ENCODE data around the gene RBM26. TPM values are rescaled to one million over a fixed set of nuclear protein-coding genes. Genes with fewer than 3 reads are reported as not detected.

RBM26 gene
- total RNA-seq, 1 experiment from 2014 or later, result 70.5 TPM

DNA sequence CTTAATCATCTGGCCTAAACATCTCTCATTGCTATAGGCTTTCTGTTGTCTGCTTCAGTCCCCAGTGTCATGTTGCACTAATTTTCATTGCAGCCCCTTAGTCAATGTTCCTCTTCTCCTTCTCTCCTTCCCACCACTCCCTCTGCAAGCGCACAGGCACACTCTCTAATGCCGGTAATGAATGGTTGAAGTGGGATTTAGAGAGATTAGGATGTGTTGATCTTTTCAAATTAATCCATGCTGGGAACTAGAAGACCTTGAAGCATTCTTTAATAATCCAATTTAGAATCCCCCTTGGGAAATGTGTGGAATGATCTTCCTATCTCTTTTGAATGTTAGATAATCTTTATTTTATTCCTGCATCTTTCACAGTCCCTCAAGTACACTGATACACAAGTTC, 41.7 kb upstream of the RBM26 start:
- no peak overlapping the region for H2AK5ac ChIP-seq (ENCODE audit: insufficient read length, low read length)
- H2BK12ac ChIP-seq (ENCODE audit: insufficient read length, low read depth, low read length), result no peak overlapping the region
- H3K9me3 Mint-ChIP-seq, result no peaks in the 10 kb centered on the region
- no CpG with 5 or more reads among the region's 2 CpGs for WGBS (ENCODE audit: extremely low coverage, insufficient read length, low lambda C conversion rate)
- H3K56ac ChIP-seq (ENCODE audit: insufficient read length, low read depth, low read length), result no peak overlapping the region
- H3K27me3 ChIP-seq (ENCODE audit: insufficient read depth, low read length), result no peaks in the 10 kb centered on the region
- H4K8ac ChIP-seq (replicated peaks; ENCODE audit: insufficient read length, low read depth, low read length), result no peak overlapping the region
- H3K27me3 Mint-ChIP-seq (ENCODE audit: low read depth), result no peaks in the 10 kb centered on the region
- H3K27ac ChIP-seq (ENCODE audit: insufficient read length, low read depth, low read length), result no peak overlapping the region
- H2BK15ac ChIP-seq (ENCODE audit: low read depth, low read length), result no peak overlapping the region
- H3K18ac ChIP-seq (ENCODE audit: insufficient read length, low read depth, low read length), result no peak overlapping the region
- no peak overlapping the region for H3K23ac ChIP-seq (ENCODE audit: insufficient read length, low read depth, low read length)
- H3K4me1 ChIP-seq (ENCODE audit: insufficient read depth, low read length), result no peaks in the 10 kb centered on the region; the same call in 1 of the 2 replicates
- H2AFZ ChIP-seq (ENCODE audit: low read length), result no peak overlapping the region
- no peak overlapping the region for H4K91ac ChIP-seq (ENCODE audit: insufficient read length, low read depth, low read length)
- no peak for TF ChIP-seq CTCF (conservative IDR thresholded peaks at IDR 0.05)
- H3K9me3 ChIP-seq (ENCODE audit: control insufficient read depth, low read depth, low read length), result no peaks in the 10 kb centered on the region
- no peak overlapping the region for H3K27ac Mint-ChIP-seq
- no peak for DNase-seq
- no peaks in the 10 kb centered on the region for H3K23me2 ChIP-seq (ENCODE audit: insufficient read length, low read depth, low read length, poor library complexity, severe bottlenecking)
- no peak overlapping the region for H3K9ac ChIP-seq (ENCODE audit: extremely low read depth, insufficient read length, low read length)
- no peak overlapping the region for H2BK5ac ChIP-seq (ENCODE audit: insufficient read length, low read length)
- no peak overlapping the region for H3K4me3 Mint-ChIP-seq
- H3K79me1 ChIP-seq (ENCODE audit: insufficient read depth, low read depth, low read length, poor library complexity, severe bottlenecking), result no peaks in the 10 kb centered on the region
- H3T11ph ChIP-seq (ENCODE audit: low read length), result no peak overlapping the region
- no peaks in the 10 kb centered on the region for H3K36me3 Mint-ChIP-seq (ENCODE audit: insufficient read depth in 1 of 3, low read depth in 3 of 3)
- no peak overlapping the region for H2BK120ac ChIP-seq (ENCODE audit: low read depth, low read length, poor library complexity, severe bottlenecking)
- no peak overlapping the region for H2BK20ac ChIP-seq (ENCODE audit: low read depth, low read length, poor library complexity, severe bottlenecking)
- no peaks in the 10 kb centered on the region for H4K20me1 ChIP-seq (ENCODE audit: control insufficient read depth, insufficient read depth, insufficient read length)
- H3K4ac ChIP-seq (ENCODE audit: low read depth, low read length), result no peak overlapping the region
- H3K4me1 Mint-ChIP-seq, result peaks cover 18 to 29% of the 10 kb centered on the region in 2 experiments
- no peaks in the 10 kb centered on the region for H3K79me2 ChIP-seq (ENCODE audit: insufficient read depth, low read length)
- no peak overlapping the region for H4K5ac ChIP-seq (ENCODE audit: insufficient read length, low read depth, low read length)
- H3K14ac ChIP-seq (ENCODE audit: insufficient read depth, low read length), result no peak overlapping the region
- no peak overlapping the region for H3K4me2 ChIP-seq (ENCODE audit: insufficient read depth, insufficient read length, low read length)
